Measurements from ENCODE around the gene AFAP1. TPM values are rescaled to one million over a fixed set of nuclear protein-coding genes. Genes with fewer than 3 reads are reported as not detected.

The AFAP1 gene
- total RNA-seq, 2 experiments from 2014 or later: not detected

- ChIA-PET CTCF (ENCODE audit: unreplicated experiment) (no interaction called here), POLR2A (no interaction called here)
- intact Hi-C loops (cut with micrococcal nuclease; ENCODE audit: unreplicated experiment): no loop called here
- H3K9me2 ChIP-seq (ENCODE audit: insufficient read depth, low read length): no peaks in the 10 kb centered on the region
- no peaks in the 10 kb centered on the region for H4K20me1 ChIP-seq (ENCODE audit: insufficient read depth, low read length)
- H3K4me1 ChIP-seq (ENCODE audit: insufficient read depth, low read length, poor library complexity, severe bottlenecking): no peaks in the 10 kb centered on the region
- no peaks in the 10 kb centered on the region for H3K36me3 ChIP-seq (ENCODE audit: insufficient read depth, low read length)
- H2AFZ ChIP-seq (ENCODE audit: low read length): no peak overlapping the region
- H3K4me3 ChIP-seq (ENCODE audit: low read depth, low read length, poor library complexity, severe bottlenecking): no peak overlapping the region
- no peaks in the 10 kb centered on the region for H3K79me2 ChIP-seq (ENCODE audit: insufficient read depth, low read depth, low read length)
- H3K27ac ChIP-seq (ENCODE audit: low read depth, low read length, poor library complexity, severe bottlenecking): no peak overlapping the region
- BruUV-seq (replicated peaks): no TSS peak
- no peak for DNase-seq (ENCODE audit: low spot score)
- no peaks in the 10 kb centered on the region for H3K9me3 ChIP-seq (ENCODE audit: low read length)
- no peak overlapping the region for H3K4me2 ChIP-seq (ENCODE audit: low read length)
- TF ChIP-seq CTCF (conservative IDR thresholded peaks at IDR 0.05; ENCODE audit: low read length) (no peak), EZH2phosphoT487 (IDR thresholded peaks at IDR 0.05; ENCODE audit: borderline replicate concordance, low read depth, low read length) (no peak)
Observed at GRCh38 chr4:7738458-7739076, 201.1 kb downstream of the AFAP1 start.

- no TSS peak for BruUV-seq (replicated peaks)
- CTCF ChIA-PET (ENCODE audit: unreplicated experiment): no interaction called here
Observed at GRCh38 chr4:7737752-7738457, 201.8 kb downstream of the AFAP1 start.

More at GRCh38 chr4:7737752-7738457, 201.8 kb downstream of the AFAP1 start:
- Histone ChIP-seq H3K9me3 (ENCODE audit: low read length) (no peaks in the 10 kb centered on the region), H2AFZ (ENCODE audit: low read length) (no peak overlapping the region), H3K9me2 (ENCODE audit: insufficient read depth, low read length) (no peaks in the 10 kb centered on the region), H3K79me2 (ENCODE audit: insufficient read depth, low read depth, low read length) (no peaks in the 10 kb centered on the region), H3K4me3 (ENCODE audit: low read depth, low read length, poor library complexity, severe bottlenecking) (no peak overlapping the region), H3K4me2 (ENCODE audit: low read length) (no peak overlapping the region), H3K4me1 (ENCODE audit: insufficient read depth, low read length, poor library complexity, severe bottlenecking) (no peaks in the 10 kb centered on the region), H3K36me3 (ENCODE audit: insufficient read depth, low read length) (no peaks in the 10 kb centered on the region), H3K27ac (ENCODE audit: low read depth, low read length, poor library complexity, severe bottlenecking) (no peak overlapping the region), H4K20me1 (ENCODE audit: insufficient read depth, low read length) (no peaks in the 10 kb centered on the region)
- POLR2A ChIA-PET: no interaction called here
- intact Hi-C loops (cut with micrococcal nuclease; ENCODE audit: unreplicated experiment): no loop called here
- no peak for DNase-seq (ENCODE audit: low spot score)
- TF ChIP-seq EZH2phosphoT487 (IDR thresholded peaks at IDR 0.05; ENCODE audit: borderline replicate concordance, low read depth, low read length): no peak
- TF ChIP-seq CTCF (conservative IDR thresholded peaks at IDR 0.05; ENCODE audit: low read length): no peak
